SK-N-MC (cell line): ENCODE measurements around the gene RTN1.

Experiments
- DNase-seq: peaks from one replicate; pipeline ENCODE4 v3.0.0-alpha.2; 2011; ENCODE audit warnings: low read depth, low spot score
- H3K27ac ChIP-seq: fragments of 200-600 bp; sonication (generic); 2 replicates; pipeline ENCODE4 v1.5.1; 2016; ENCODE audit warnings: mixed run types
- H3K36me3 ChIP-seq: fragments of 200-600 bp; sonication (generic); 2 replicates; pipeline ENCODE4 v1.6.1; 2017; ENCODE audit warnings: antibody characterized with exemption, low read length, mixed read lengths; ENCODE audit not compliant: insufficient read depth
- H3K4me3 ChIP-seq: fragments of 200-600 bp; sonication (generic); 2 replicates; pipeline ENCODE4 v1.5.1; 2016
- H3K9ac ChIP-seq: fragments of 200-600 bp; sonication (generic); 2 replicates; pipeline ENCODE4 v1.8.0; 2017; ENCODE audit warnings: mixed run types, mixed read lengths; ENCODE audit not compliant: insufficient read length
- H3K9me3 ChIP-seq: fragments of 200-600 bp; sonication (generic); 2 replicates; pipeline ENCODE4 v1.6.1; 2017; ENCODE audit warnings: low read depth, mild to moderate bottlenecking, antibody characterized with exemption, low read length, moderate library complexity, mixed read lengths
- EZH2 ChIP-seq: fragments of 200-600 bp; sonication (generic); IDR thresholded peaks from one replicate; pipeline ENCODE4 v1.6.1; 2017; ENCODE audit warnings: antibody characterized with exemption
- FOXP2 ChIP-seq: optimal IDR thresholded peaks from 2 replicates; pipeline ENCODE3; 2011; ENCODE audit warnings: mild to moderate bottlenecking, moderate library complexity; ENCODE audit not compliant: insufficient read depth; ENCODE audit errors: extremely low read length, control extremely low read depth
- POLR2AphosphoS5 ChIP-seq: IDR thresholded peaks from 2 replicates; pipeline ENCODE4 v1.6.1; 2012; ENCODE audit warnings: mild to moderate bottlenecking, low read depth, low read length, borderline replicate concordance

The RTN1 gene

DNA sequence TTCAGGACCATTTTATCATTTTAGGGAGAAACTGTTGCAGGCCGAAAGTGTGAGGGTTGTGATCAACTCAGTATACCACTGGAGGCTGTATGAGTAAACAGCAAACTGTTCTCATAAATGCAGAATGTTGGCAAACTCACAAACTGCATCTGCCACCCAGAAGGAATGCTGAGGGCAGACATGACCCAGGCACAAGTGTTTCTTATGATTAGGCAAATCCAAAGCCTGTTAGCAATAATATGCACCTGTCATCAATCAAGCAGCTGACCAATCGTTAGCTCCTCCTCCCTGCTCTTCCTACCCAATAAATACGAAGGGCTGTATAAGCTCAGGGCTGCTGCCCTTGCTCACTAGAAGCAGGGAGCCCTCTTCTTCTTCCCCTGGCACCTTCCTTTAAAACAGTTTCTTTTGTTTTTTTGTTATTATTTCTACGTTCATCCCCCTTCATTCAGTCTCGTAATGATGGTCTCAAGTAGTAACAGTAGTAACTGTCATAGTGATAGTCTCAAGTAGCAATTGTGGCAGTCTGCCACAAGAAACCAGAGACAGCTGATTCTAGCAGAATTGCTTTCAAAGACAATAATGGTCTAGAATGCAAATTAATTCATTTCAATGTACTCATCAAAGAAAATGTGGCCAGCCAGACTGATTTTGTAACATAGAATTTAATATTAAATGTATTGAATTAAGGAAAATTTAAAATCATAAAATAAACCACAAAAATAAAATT, 278.8 kb downstream of the RTN1 start:
- H3K36me3 ChIP-seq = no peaks in the 10 kb centered on the region
- no peak overlapping the region for H3K9ac ChIP-seq
- DNase-seq = no peak
- TF ChIP-seq EZH2 (no peak), POLR2AphosphoS5 (no peak), FOXP2 (no peak)
- no peak overlapping the region for H3K4me3 ChIP-seq
- H3K27ac ChIP-seq = no peak overlapping the region
- H3K9me3 ChIP-seq = no peaks in the 10 kb centered on the region

DNA sequence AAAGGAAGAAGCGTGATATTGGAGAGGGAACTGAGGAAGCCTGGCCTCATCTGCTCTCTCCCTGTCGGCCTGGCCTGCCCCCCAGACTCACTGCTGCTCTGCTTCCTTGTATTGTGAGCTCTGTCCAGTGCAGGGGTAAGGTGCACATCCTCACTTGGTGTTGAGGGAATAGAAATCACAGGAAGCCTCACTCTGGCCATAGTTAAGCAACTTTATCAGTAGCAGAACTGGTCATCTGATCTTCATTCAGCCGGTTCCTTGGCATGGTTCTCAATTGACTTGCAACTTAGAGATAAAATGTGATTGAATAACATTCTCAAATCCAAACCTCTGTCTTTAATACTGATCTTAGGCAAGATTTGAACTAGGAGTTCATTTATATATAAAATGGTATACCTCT, 282.5 kb downstream of the RTN1 start:
- TF ChIP-seq FOXP2 (no peak), EZH2 (no peak)
- Histone ChIP-seq H3K9ac (no peak overlapping the region), H3K27ac (no peak overlapping the region)

DNA sequence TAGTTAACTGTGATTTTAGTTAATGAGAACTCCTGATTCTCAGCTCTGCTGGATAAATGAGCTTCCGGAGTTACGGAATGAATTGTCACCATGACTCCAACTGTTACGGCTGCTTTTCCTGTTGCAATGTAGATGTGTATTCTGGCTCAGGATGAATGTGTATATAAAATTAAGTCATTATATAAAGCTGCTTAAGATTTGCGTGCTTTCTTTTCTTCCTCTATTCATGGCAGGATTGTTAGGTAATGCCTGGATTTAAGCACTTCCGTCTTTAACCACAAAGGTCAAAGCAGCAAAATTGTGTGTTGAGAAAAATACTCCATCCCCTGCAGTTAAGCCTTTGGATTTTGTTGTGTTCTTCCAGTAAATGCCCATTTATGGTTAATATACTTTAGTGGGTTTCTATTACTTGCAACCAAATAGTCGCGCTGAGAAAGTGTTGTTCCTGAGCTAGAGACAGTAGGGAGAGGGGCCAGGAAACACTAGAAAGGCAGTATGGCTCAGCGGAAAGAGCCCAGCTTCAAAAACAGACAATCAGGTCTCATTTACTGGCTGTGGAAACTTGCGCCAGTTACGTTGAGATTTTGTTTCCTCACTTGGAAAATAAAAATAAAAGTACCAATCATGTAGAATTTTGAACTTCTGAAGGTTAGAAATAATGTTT, 284.6 kb downstream of the RTN1 start:
- peak; percentile 93 for DNase-seq
- peak overlapping the region; percentile 58 for H3K4me3 ChIP-seq
- peak; percentile 72 for TF ChIP-seq FOXP2
- no peak for TF ChIP-seq EZH2
- TF ChIP-seq POLR2AphosphoS5 = peak; percentile 47; the same call in 1 of the 2 replicates

More for the DNA sequence above, 282.5 kb downstream of the RTN1 start:
- no peak for DNase-seq
- no peaks in the 10 kb centered on the region for H3K9me3 ChIP-seq
- H3K4me3 ChIP-seq = no peak overlapping the region
- H3K36me3 ChIP-seq = no peaks in the 10 kb centered on the region

DNA sequence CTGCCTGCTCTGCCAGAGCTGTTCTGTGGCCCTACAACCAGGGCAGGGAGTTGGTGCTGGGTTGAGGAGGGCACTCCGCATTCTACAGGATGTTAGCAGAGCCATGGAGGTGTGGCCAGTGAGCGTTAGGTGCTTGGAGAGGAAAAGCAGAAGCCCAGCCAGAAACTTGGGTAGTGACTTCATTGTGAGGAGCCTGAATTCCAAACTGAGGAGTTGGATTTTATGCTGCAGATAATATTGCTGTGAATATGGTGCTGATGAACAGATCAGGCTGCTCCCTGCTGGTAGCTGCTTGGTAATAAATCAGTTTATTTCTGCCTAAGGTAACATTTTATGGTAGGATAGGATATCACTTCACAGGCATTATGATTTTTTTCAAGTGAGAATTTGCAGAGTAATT, 286.8 kb downstream of the RTN1 start:
- 0 out of 2 replicates have a peak overlapping the region, but pooled peaks have one; percentile 13 for H3K4me3 ChIP-seq
- H3K36me3 ChIP-seq = no peaks in the 10 kb centered on the region
- peak; percentile 40 for DNase-seq
- no peak overlapping the region for H3K9ac ChIP-seq
- TF ChIP-seq POLR2AphosphoS5 = no peak; the same call in 1 of the 2 replicates
- no peak for TF ChIP-seq EZH2
- TF ChIP-seq FOXP2 = no peak
- H3K9me3 ChIP-seq = no peaks in the 10 kb centered on the region
- no peak overlapping the region for H3K27ac ChIP-seq

More for the DNA sequence above, 284.6 kb downstream of the RTN1 start:
- Histone ChIP-seq H3K9me3 (no peaks in the 10 kb centered on the region), H3K9ac (peak overlapping the region; percentile 72), H3K27ac (peak overlapping the region; percentile 88), H3K36me3 (no peaks in the 10 kb centered on the region)

DNA sequence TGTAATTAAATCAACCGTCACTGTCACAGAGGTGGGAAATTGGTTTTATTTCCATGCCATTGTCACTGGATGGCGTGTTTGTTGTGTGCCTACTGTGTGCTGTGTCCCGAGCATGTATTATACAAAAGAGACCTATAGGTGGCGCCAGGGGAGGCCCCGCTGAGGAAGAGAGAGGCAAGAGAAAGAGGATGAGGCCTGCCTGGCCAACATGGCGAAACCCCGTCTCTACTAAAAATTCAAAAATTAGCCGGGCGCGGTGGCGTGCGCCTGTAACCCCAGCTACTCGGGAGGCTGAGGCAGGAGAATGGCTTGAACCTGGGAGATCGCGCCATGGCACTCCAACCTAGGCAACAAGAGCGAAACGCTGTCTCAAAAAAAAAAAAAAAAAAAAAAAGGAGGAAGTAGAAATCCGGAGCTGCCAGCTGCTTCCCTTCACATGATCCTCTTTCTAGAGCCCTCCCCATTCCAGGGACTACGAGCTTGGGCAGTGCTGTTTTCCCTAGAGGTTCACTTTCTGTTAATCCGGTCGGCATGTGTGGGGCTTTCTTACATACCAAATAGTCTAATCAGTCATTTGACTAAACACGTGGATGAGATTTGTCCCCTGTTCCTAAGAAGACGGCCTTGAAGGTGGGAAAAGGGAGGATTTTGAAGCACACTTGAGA, 287.6 kb downstream of the RTN1 start:
- TF ChIP-seq EZH2 = no peak
- TF ChIP-seq POLR2AphosphoS5 = no peak
- no peak for TF ChIP-seq FOXP2
- no peaks in the 10 kb centered on the region for H3K36me3 ChIP-seq
- no peak overlapping the region for H3K9ac ChIP-seq
- no peak for DNase-seq
- H3K27ac ChIP-seq = no peak overlapping the region
- no peak overlapping the region for H3K4me3 ChIP-seq
- H3K9me3 ChIP-seq = no peaks in the 10 kb centered on the region

DNA sequence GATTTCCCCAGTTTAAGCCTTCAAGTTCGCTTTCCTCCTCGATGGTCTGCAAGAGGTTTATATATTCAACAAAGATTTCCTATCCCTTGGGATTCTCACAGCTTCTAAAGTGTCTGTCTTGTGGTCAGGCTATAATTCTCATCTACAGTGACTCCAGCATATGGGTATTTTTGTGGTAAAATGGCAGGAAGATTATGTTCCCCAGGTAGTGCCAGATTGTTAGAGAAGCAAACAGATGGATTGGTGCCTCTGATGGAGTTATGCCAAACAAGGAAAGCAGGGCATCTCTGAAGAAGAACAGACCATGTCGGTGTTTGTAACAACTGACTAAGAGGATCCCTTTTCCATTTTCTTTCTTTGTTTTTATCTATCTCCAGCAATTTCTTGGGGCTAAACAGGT, 288.4 kb downstream of the RTN1 start:
- no peaks in the 10 kb centered on the region for H3K36me3 ChIP-seq
- no peak for TF ChIP-seq POLR2AphosphoS5
- no peak overlapping the region for H3K27ac ChIP-seq
- H3K9me3 ChIP-seq = no peaks in the 10 kb centered on the region
- H3K4me3 ChIP-seq = no peak overlapping the region
- no peak for DNase-seq
- H3K9ac ChIP-seq = no peak overlapping the region

DNA sequence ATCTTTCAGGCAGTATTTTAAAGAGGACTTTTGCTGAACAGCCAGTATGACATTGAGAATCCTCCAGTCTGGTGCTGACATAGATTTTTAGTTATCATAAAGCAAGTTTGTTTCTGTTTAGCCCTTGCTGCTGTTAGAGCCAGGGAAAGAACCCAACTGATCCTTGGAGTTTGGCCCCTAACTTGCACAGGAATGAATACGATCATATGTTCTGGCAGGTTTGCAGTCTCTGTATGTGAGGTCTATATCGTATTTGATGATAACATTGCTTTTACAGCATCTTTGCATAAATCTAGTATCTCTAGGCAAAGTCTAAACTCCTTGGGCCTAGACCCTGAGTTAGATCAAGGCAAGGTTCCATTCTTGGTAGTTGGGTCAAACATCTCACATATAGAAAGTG, 289.7 kb downstream of the RTN1 start:
- Histone ChIP-seq H3K27ac (no peak overlapping the region), H3K4me3 (no peak overlapping the region), H3K9me3 (no peaks in the 10 kb centered on the region), H3K9ac (no peak overlapping the region), H3K36me3 (no peaks in the 10 kb centered on the region)
- TF ChIP-seq POLR2AphosphoS5 (no peak), FOXP2 (no peak), EZH2 (no peak)
- DNase-seq = no peak
